ENCODE measurements around the gene JPH4. TPM values are rescaled to one million over a fixed set of nuclear protein-coding genes. Genes with fewer than 3 reads are reported as not detected.

JPH4 gene
- total RNA-seq, 1 donor from 2014 or later, result 0.10 TPM

GRCh38 chr14:23580948-23581281 lies 2.3 kb upstream of the JPH4 start:
- DNase-seq (ENCODE audit: low spot score) (peak; percentile 39), ATAC-seq (no peak)

- DNase-seq (ENCODE audit: low spot score) (peak; percentile 31), ATAC-seq (no peak)
These were observed 1.7 kb upstream of the JPH4 start for GRCh38 chr14:23580152-23580926.

GRCh38 chr14:23579739-23580138 lies 1.1 kb upstream of the JPH4 start:
- DNase-seq (ENCODE audit: low spot score), result no peak
- no peak for ATAC-seq

- DNase-seq (ENCODE audit: low spot score), result no peak
- no peak for ATAC-seq
These were observed 681 bp upstream of the JPH4 start for GRCh38 chr14:23579311-23579630.

- DNase-seq (ENCODE audit: low spot score) (peak; percentile 33), ATAC-seq (no peak)
These were observed 739 bp downstream of the JPH4 start for GRCh38 chr14:23577710-23578392.

GRCh38 chr14:23577004-23577681 lies 1.4 kb downstream of the JPH4 start:
- ATAC-seq (peak; percentile 51), DNase-seq (ENCODE audit: low spot score) (peak; percentile 42)

- DNase-seq (ENCODE audit: low spot score) (peak; percentile 29), ATAC-seq (no peak)
These were observed 5.1 kb downstream of the JPH4 start for GRCh38 chr14:23573384-23574015.

- DNase-seq (ENCODE audit: low spot score) (peak; percentile 43), ATAC-seq (peak; percentile 53)
These were observed 5.8 kb downstream of the JPH4 start for GRCh38 chr14:23572836-23573235.

GRCh38 chr14:23572524-23572828 lies 6.1 kb downstream of the JPH4 start:
- DNase-seq (ENCODE audit: low spot score) (no peak), ATAC-seq (no peak)

GRCh38 chr14:23571701-23572523 lies 6.7 kb downstream of the JPH4 start:
- ATAC-seq (no peak), DNase-seq (ENCODE audit: low spot score) (peak; percentile 30)

GRCh38 chr14:23570806-23571483 lies 7.6 kb downstream of the JPH4 start:
- DNase-seq (ENCODE audit: low spot score) (no peak), ATAC-seq (no peak)

GRCh38 chr14:23569443-23570151 lies 9.0 kb downstream of the JPH4 start:
- DNase-seq (ENCODE audit: low spot score) (no peak), ATAC-seq (peak; percentile 28)

GRCh38 chr14:23568600-23569331 lies 9.8 kb downstream of the JPH4 start:
- ATAC-seq (no peak), DNase-seq (ENCODE audit: low spot score) (no peak)

- ATAC-seq (no peak), DNase-seq (ENCODE audit: low spot score) (no peak)
These were observed 10.5 kb downstream of the JPH4 start for GRCh38 chr14:23568021-23568599.

GRCh38 chr14:23567186-23568020 lies 11.2 kb downstream of the JPH4 start, which contains the start of gene AP1G2:
AP1G2 (minus strand) TSS chr14:23567791; CDS start chr14:23567314, 477 bp downstream.
- peak; percentile 83 for DNase-seq (ENCODE audit: low spot score)
- peak; percentile 71 for ATAC-seq

- DNase-seq (ENCODE audit: low spot score) (no peak), ATAC-seq (peak; percentile 19)
These were observed 11.8 kb downstream of the JPH4 start for GRCh38 chr14:23566778-23567185.

GRCh38 chr14:23566112-23566777 lies 12.3 kb downstream of the JPH4 start:
- DNase-seq (ENCODE audit: low spot score) (no peak), ATAC-seq (no peak)

Data from left lobe of liver (tissue), 2 donors.